OCI-LY1 (cell line): ENCODE results near the gene GNB5.

Experiments
- H2AFZ ChIP-seq: fragments of 200-600 bp; sonication (generic), shearing (Covaris generic); 2 replicates; pipeline ENCODE4 v1.6.0; 2014; ENCODE audit warnings: antibody characterized with exemption, mild to moderate bottlenecking, low read length
- H3F3A ChIP-seq: fragments of 200-600 bp; sonication (generic), shearing (Covaris generic); 2 replicates; pipeline ENCODE4 v1.6.0; 2014; ENCODE audit warnings: mild to moderate bottlenecking, antibody characterized with exemption, low read length, moderate library complexity; ENCODE audit not compliant: insufficient read depth
- H3K27ac ChIP-seq: fragments of 200-600 bp; sonication (generic); 2 replicates; pipeline ENCODE4 v1.5.1; 2014; ENCODE audit warnings: low read length, mixed run types, mild to moderate bottlenecking, low read depth; ENCODE audit not compliant: poor library complexity, severe bottlenecking
- H3K27me3 ChIP-seq: fragments of 200-600 bp; sonication (generic); 2 replicates; pipeline ENCODE4 v1.6.0; 2014; ENCODE audit warnings: antibody characterized with exemption, mild to moderate bottlenecking, low read length, moderate library complexity; ENCODE audit not compliant: insufficient read depth
- H3K36me3 ChIP-seq: fragments of 200-600 bp; sonication (generic); 2 replicates; pipeline ENCODE4 v1.6.1; 2014; ENCODE audit warnings: mild to moderate bottlenecking, antibody characterized with exemption, low read length, moderate library complexity, mixed read lengths; ENCODE audit not compliant: insufficient read depth
- H3K4me1 ChIP-seq: fragments of 200-600 bp; sonication (generic); 2 replicates; pipeline ENCODE4 v1.5.1; 2014; ENCODE audit warnings: mild to moderate bottlenecking, low read length, moderate library complexity; ENCODE audit not compliant: insufficient read depth, severe bottlenecking
- H3K4me2 ChIP-seq: fragments of 200-600 bp; sonication (generic), shearing (Covaris generic); 2 replicates; pipeline ENCODE4 v1.6.1; 2014; ENCODE audit warnings: low read length
- H3K4me3 ChIP-seq: fragments of 200-600 bp; sonication (generic); 2 replicates; pipeline ENCODE4 v1.5.1; 2014; ENCODE audit warnings: low read length, low read depth, mild to moderate bottlenecking, mixed read lengths; ENCODE audit not compliant: poor library complexity, severe bottlenecking
- H3K79me2 ChIP-seq: fragments of 200-600 bp; shearing (Covaris generic); 2 replicates; pipeline ENCODE4 v1.6.1; 2016; ENCODE audit warnings: mixed run types, low read length, mixed read lengths; ENCODE audit not compliant: insufficient read depth
- H3K9ac ChIP-seq: fragments of 200-600 bp; sonication (generic), shearing (Covaris generic); 2 replicates; pipeline ENCODE4 v1.6.1; 2014; ENCODE audit warnings: mild to moderate bottlenecking, low read length, mixed read lengths
- H3K9me2 ChIP-seq: fragments of 200-600 bp; sonication (generic), shearing (Covaris generic); 2 replicates; pipeline ENCODE4 v1.6.1; 2014; ENCODE audit warnings: low read depth, mild to moderate bottlenecking, low read length, mixed read lengths
- H3K9me3 ChIP-seq: fragments of 200-600 bp; shearing (Covaris generic); 2 replicates; pipeline ENCODE4 v1.6.1; 2014; ENCODE audit warnings: low read length, mixed read lengths
- H4K20me1 ChIP-seq: fragments of 200-600 bp; sonication (generic), shearing (Covaris generic); 2 replicates; pipeline ENCODE4 v1.6.0; 2016; ENCODE audit warnings: mild to moderate bottlenecking, low read length; ENCODE audit not compliant: insufficient read depth
- CTCF ChIP-seq: fragments of 200-600 bp; sonication (generic), shearing (Covaris generic); IDR thresholded peaks from 2 replicates; pipeline ENCODE4 v1.5.1; 2017; ENCODE audit warnings: mild to moderate bottlenecking, antibody characterized with exemption, low read length, moderate library complexity, mixed read lengths
- EZH2 ChIP-seq: fragments of 200-600 bp; sonication (generic), shearing (Covaris generic); IDR thresholded peaks from 2 replicates; pipeline ENCODE4 v1.8.0; 2017; ENCODE audit warnings: borderline replicate concordance, mixed run types, mild to moderate bottlenecking, antibody characterized with exemption, low read length, moderate library complexity, mixed read lengths

Gene GNB5

GRCh38 chr15:52132066-52132465, 59.1 kb downstream of the GNB5 start:
- H3K79me2 ChIP-seq: no peaks in the 10 kb centered on the region
- H3K36me3 ChIP-seq: peaks cover 47% of the 10 kb centered on the region; the same call in 1 of the 2 replicates
- no peak overlapping the region for H3K4me3 ChIP-seq
- H3K9ac ChIP-seq: no peak overlapping the region
- no peaks in the 10 kb centered on the region for H3K27me3 ChIP-seq
- H3K4me2 ChIP-seq: no peak overlapping the region
- no peak overlapping the region for H3K27ac ChIP-seq
- no peaks in the 10 kb centered on the region for H3K9me3 ChIP-seq
- no peak for TF ChIP-seq EZH2
- no peak for TF ChIP-seq CTCF
- H4K20me1 ChIP-seq: no peaks in the 10 kb centered on the region
- peaks cover 8% of the 10 kb centered on the region for H3K4me1 ChIP-seq
- no peaks in the 10 kb centered on the region for H3K9me2 ChIP-seq
- H2AFZ ChIP-seq: no peak overlapping the region
- no peaks in the 10 kb centered on the region for H3F3A ChIP-seq

- no peaks in the 10 kb centered on the region for H3K27me3 ChIP-seq
- H4K20me1 ChIP-seq: no peaks in the 10 kb centered on the region
- no peaks in the 10 kb centered on the region for H3K9me3 ChIP-seq
- H3K36me3 ChIP-seq: peaks cover 42% of the 10 kb centered on the region; the same call in 1 of the 2 replicates
- TF ChIP-seq EZH2: no peak
- TF ChIP-seq CTCF: no peak
- no peaks in the 10 kb centered on the region for H3K4me1 ChIP-seq
- no peak overlapping the region for H3K27ac ChIP-seq
- no peaks in the 10 kb centered on the region for H3K79me2 ChIP-seq
- no peak overlapping the region for H3K4me3 ChIP-seq
- no peak overlapping the region for H3K9ac ChIP-seq
- H2AFZ ChIP-seq: no peak overlapping the region
- no peak overlapping the region for H3K4me2 ChIP-seq
- no peaks in the 10 kb centered on the region for H3F3A ChIP-seq
- no peaks in the 10 kb centered on the region for H3K9me2 ChIP-seq
Observed at GRCh38 chr15:52128568-52128967, 62.6 kb downstream of the GNB5 start.

GRCh38 chr15:52124270-52124880, 66.8 kb downstream of the GNB5 start:
- TF ChIP-seq EZH2: no peak
- no peak for TF ChIP-seq CTCF

More at GRCh38 chr15:52124270-52124880, 66.8 kb downstream of the GNB5 start:
- Histone ChIP-seq H3K9ac (no peak overlapping the region), H3K4me3 (no peak overlapping the region), H3K9me3 (no peaks in the 10 kb centered on the region), H3K27me3 (no peaks in the 10 kb centered on the region), H3K4me1 (no peaks in the 10 kb centered on the region), H4K20me1 (no peaks in the 10 kb centered on the region), H3K27ac (no peak overlapping the region), H3K36me3 (peaks cover 25% of the 10 kb centered on the region; the same call in 1 of the 2 replicates), H2AFZ (no peak overlapping the region), H3K79me2 (no peaks in the 10 kb centered on the region), H3K4me2 (no peak overlapping the region), H3F3A (no peaks in the 10 kb centered on the region), H3K9me2 (no peaks in the 10 kb centered on the region)
